ENCODE results near the gene ROM1.
"Not testable (repeated sequence)": the region's sequence is repeated elsewhere in the genome, so short reads cannot be mapped to it uniquely, and the experiment has no call there.

ROM1 gene

DNA sequence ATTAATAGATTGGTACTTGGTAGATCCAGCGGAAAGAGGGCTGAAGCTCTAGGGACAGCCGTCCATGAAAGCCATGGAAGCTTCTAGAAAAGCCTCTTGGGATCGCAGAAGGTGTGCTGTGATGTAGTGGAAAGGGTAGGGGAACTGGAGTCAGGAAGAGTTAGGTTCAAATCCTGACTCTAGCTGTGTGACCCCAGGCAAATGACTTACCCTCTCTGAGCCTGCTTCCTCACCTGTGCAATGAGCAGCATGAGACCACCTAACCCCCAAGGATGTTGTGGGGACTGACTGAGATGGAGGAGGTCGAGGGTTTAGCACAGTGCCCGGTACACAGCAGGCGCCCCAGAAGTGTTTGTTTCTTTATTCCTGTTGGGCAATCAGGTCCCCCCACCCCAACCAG, 2.7 kb upstream of the ROM1 start:
- no peak for DNase-seq (ENCODE audit: low spot score)

DNA sequence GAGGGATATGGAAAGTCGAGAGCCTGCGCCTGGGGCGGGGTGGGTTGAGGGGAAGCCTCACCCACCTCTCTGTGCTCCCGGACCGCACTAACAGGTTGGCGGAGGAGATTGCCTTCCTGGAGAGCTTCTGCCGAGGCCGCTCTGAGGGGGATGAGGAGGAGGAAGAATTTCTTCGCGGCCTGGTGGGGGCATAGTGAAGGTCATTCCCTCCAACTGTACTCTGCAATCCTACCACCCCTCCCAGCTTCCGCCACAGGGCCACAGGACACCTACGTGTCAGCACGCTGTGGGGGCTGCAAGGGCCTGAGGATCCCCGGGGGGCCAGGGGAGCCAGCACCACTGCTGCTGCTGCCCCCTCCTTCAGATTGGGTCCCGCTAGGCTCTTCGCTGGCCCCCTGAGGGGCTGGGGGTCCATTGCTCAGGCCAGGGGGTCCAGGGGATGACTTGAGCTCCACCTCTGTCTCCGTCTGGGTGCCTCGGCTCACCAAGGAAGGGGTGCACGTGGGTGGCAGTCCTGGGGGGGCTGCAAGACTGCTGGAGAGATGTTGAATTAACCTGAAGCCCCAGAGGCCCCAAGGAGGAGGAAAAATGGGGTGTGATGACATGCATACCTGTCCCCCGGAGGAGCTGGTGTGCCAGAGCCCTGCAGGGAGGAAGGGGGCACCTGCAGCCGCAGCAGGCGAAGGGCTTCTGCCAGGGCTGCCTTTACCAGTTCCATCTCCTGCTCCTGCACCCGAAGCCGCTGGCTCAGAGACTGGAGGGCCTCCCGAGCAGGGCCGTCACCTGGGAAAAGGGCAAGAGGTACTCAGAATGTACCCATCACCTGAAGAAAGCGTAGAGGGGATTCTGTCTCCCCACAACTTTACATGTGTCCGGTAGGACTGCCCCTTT, 2.0 kb upstream of the ROM1 start:
- DNase-seq (ENCODE audit: low spot score) = no peak

DNA sequence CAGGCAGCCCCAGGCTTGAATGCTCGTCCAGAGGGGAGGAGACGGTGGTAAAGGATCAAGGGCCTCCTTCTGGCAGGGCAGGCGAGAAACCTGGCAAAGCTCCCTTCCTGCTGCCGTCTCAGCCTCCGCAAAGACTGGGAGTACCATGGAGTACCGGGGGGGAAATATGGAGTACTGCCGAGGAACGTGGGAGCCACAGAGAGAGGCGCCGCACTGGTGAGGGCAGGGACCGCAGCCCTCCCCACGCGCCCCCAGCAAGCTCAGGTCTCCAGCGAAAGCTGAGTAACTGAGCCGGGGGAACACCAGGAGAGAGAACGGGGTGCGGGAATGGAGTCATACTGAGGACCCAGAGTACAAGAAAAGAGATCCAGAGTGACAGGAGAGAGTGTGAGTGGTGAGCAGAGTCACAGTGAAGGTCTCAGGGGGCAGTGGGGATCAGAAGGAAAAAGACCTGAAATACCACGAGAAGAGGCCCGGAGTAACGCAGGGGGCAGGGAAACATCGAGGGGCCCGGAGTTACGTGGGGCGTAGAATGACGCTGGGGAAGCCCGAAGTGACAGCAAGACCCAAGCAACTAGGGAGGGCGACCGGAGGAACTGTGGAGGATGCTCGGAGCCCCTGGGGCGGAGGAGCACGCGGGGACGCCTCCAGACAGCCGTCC, 1.2 kb upstream of the ROM1 start:
- DNase-seq (ENCODE audit: low spot score) = peak; percentile 47

DNA sequence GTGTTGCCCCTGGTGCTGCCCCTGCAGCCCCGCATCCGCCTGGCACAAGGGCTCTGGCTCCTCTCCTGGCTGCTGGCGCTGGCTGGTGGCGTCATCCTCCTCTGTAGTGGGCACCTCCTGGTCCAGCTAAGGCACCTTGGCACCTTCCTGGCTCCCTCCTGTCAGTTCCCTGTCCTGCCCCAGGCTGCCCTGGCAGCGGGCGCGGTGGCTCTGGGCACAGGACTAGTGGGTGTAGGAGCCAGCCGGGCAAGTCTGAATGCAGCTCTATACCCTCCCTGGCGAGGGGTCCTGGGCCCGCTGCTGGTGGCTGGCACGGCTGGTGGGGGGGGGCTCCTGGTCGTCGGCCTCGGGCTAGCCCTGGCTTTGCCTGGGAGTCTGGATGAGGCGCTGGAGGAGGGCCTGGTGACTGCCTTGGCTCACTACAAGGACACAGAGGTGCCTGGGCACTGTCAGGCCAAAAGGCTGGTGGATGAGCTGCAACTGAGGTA, 278 bp downstream of the ROM1 start:
- DNase-seq (ENCODE audit: low spot score) = no peak

DNA sequence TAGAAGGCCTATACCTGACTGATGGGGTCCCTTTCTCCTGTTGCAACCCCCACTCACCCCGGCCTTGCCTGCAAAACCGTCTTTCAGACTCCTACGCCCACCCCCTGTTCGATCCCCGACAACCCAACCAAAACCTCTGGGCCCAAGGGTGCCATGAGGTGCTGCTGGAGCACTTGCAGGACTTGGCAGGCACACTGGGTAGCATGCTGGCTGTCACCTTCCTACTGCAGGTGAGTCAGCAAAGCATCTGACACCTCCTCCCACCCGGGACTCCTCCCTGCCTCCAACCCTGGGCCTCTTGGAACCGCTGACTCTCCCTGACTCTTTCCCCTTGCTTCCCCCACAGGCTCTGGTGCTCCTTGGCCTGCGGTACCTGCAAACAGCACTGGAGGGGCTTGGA, 1.2 kb downstream of the ROM1 start:
- DNase-seq (ENCODE audit: low spot score) = no peak

DNA sequence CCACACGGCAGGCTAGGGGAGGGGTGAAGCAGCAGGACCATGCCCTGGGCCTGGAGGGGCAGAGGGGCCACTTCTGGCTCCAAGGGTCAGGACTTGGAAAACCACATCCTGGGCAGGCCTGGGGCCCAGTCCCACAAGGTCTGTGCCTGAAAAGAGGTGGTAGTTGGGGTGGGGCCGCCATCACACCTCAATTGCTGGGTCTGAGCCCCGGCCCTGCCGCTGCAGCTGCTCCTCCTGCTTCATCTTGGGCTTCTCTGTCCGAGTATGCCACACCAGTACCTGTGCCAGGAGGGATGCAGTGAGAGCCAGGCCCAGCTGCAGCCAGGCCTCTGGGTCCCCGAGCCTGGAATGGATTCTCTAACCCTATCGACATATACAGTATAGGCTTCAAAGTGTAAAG, 2.5 kb downstream of the ROM1 start:
- DNase-seq (ENCODE audit: low spot score) = no peak

DNA sequence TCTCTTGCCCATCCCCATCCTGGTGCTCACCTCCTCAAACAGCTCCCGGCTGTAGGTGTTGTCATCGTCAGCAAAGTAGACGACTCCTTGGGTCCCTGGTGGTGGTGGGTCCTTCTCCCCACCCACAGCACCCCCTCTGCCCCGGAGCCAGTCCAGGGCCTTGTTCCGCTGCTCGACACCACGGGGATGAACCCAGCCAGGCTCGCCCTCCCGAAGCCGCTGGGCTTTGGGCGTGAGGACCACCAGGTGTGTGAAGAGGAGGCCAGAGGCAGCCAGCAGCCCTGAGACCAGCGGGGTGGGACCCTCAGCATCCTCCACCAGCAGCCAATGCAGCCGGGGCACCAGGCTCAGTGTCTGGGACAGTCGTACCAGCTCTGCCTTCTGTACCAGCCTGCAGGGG, 3.9 kb downstream of the ROM1 start:
- not testable (repeated sequence) for DNase-seq (ENCODE audit: low spot score)

DNA sequence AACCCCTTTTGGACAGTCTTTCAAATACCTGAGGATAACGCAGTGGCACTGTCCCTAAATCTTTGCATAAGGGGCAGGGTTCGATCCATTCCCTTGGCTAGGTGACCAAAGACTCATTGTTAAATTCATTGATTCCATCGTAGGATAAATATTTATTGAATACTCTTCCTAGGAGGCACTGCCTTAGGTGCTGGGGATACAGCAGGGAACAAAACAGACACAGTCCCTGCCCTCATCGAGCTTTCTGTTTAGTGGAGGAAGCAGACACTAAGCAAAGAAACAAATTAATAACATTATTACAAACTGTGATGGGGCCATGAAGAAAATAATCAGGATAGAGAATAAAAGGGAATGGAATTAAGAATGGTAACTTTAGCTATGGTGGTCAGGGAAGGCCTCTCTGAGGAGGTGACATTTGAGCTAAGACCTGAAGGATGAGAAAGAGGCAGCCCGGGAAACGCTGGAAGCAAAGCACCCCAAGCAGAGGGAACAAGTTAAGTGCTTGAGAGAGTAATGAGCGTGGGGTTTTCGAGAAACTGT, 8.0 kb downstream of the ROM1 start:
- no peak for DNase-seq (ENCODE audit: low spot score)

DNA sequence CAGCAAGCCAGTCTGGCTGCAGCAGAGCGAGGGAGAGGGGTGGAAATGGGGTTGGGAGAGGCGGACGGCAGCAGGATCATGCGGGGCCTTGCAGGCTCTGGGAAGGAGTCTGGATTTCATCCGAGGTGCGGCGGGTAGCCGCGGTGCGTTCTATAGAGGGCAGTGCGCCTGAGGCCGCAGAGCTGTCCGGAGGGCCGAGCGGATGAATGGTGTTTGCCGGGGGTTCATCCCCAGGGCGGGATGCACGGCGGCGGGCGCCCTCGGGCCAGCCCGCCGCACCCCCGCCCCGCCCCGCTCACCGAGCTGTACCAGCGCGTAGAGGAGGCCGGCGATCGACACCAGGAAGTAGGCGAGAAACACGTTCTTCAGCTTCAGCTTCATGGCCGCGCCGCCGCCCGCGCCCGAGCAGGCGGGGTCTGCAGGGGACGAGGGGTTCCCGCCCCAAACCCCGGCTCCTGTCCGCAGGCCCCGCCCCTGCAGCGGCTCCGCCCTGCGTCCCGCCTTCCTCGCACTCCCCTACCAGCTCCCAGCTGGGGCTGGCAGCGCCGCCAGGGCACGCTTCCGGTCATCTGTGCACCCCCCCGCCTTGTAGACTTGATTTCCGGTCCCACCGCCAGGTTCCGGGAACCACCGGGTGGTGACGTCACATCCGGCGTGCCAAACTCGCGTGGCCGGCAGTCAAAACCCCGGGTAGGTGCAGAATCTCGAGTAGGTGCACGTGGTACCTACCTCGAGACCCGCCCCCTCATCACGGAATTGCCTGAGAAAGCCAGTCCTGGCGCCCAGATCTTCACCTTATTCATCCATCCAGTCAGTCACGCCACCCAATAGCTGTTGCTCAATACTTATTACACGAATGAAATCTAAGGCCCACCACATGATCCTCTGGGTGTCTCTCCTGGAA, 8.8 kb downstream of the ROM1 start, which contains the start of gene B3GAT3:
Gene B3GAT3 (minus strand): TSS at position 420 of the 904 bp plus-strand sequence. CDS start 39 bp downstream, at position 381.
- peak; percentile 99 for DNase-seq (ENCODE audit: low spot score)

DNA sequence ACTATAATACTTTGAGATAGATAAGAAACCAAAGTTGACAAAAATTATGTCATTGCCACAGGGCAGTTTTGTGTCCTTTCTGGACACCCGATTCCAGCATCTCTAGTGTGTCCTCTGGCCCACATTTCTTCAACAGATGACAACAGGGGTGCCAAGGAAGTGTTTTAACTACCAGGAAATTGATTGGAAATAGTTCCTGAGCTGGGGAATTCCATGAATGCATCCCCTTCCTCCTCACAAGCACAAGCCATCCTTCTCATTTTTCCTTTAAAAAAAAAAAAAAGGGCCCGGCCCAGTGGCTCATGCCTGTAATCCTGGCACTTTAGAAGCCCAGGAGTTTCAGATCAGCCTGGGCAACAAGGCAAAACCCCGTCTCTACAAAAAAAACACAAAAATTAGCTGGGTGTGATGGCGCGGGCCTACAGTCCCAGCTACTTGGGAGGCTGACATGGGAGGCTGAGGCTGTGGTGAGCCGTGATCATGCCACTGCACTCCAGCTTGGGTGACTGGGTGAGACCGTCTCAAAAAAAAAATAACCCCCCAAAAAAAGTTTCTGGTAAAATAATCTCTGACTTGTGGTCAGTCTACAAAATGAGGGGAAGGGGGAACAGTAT, 9.5 kb downstream of the ROM1 start:
- DNase-seq (ENCODE audit: low spot score) = no peak

DNA sequence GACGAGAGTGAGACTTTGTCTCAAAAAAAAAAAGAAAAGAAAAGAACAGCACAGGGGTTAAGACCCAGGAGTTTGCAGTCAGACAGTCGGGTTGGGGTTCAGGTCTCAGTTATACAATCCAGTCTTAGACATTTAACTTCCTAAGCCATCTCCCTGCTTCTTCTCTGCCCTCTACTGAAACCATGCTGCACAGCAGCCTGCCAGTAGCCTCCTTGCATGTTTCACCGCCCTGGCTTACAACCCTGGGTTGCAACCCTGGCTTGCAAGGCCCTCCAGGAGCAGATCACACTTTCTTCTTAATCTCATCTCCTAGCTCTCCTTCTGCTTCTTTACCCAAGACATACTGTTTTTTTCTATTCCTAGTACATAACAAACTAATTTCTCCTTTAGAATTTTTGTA, 14.7 kb downstream of the ROM1 start:
- DNase-seq (ENCODE audit: low spot score) = no peak

DNA sequence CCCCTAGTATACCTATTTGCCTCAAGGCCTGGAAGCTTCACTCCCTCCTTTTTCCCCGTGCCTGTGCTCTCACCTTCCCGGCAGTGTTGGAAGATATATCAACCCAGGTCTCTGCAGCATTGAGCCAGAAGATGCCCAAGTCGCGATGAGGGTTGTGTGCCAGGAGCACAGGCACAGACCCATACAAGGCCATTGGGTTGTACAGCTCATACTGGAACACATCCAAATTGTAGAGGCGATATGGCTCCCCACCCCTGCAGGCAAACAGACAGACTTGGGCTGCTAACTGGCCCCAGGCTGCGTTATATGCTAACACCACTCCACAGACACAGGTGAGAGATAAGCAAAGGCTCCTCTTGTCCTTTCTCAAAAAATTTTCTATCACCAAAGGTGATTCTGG, 19.4 kb downstream of the ROM1 start:
- DNase-seq (ENCODE audit: low spot score) = no peak

DNA sequence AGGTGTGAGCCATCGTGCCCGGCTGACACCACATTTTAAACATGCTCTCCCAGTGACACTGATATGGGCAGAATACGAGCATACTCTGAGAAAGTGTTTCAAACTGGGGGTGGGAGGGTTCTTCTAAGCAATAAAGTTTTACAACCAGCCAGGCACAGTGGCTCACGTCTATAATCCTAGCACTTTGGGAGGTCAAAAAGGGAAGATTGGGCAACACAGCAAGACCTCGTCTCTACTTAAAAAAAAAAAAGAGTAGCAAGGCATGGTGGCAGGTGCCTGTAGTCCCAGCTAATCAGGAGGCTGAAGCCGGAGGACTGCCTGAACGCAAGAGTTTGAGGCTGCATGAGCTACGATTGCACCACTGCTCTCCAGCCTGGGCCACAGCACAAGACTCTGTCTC, 31.2 kb downstream of the ROM1 start:
- DNase-seq (ENCODE audit: low spot score) = no peak

DNA sequence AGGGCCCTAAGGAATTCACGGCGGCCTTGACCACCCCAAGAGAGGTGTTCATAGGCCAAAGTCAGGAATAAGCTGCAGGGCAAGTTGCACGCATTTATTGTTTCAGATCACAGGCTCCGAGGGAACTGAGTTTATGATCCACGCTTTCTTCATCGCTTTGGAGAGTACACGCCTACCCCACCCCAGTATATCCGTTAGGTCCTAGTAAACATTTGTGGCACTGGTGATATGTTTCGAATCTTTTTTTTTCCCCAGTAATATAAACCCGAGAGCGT, 32.6 kb downstream of the ROM1 start:
- no peak for DNase-seq (ENCODE audit: low spot score)

DNA sequence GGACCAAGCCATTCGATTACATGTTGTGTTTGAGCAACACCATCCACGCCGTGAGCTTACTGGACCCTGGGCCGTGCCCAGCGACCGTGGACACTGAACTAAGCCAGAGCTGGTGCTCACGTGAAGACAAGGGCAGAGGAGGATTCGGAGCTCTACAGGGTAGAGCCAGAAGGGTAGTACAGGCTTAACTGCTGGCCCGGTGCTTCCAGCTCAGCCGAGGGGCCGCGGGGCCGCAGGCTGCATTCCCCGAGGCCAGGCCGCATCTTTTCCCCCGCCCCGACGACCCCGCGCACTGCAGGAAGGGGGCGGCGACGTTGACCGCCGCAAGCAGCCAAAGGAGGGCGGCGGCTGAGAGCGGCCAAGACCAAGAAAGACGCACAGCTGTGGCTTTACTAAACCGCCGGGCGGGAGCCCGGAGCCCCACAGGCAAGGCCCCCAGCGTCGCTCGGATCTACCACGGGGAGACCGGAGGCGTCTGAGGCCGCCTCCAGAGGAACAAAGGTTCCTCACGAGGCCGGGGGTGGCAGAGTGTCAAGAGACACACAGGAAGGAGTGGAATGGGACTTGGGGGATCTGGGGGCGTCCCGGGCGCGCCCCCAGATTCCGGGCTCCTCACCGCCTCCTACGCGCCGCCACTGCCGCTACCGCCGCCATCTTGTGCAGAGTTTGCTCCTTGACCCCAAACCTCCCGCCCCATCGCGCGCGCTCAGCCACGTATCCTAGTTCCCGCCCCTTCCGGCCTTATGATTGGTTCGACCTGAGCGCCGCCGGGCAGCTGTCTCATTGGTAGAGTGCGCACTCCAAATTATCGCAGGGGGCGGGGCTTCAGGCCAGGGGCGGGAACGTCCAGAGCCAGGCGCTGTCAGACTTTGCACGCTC, 33.1 kb downstream of the ROM1 start, which contains the start of gene GANAB:
Gene GANAB (minus strand): TSS at position 668 of the 879 bp plus-strand sequence. CDS start 14 bp downstream, at position 654.
- DNase-seq (ENCODE audit: low spot score) = peak; percentile 99

DNA sequence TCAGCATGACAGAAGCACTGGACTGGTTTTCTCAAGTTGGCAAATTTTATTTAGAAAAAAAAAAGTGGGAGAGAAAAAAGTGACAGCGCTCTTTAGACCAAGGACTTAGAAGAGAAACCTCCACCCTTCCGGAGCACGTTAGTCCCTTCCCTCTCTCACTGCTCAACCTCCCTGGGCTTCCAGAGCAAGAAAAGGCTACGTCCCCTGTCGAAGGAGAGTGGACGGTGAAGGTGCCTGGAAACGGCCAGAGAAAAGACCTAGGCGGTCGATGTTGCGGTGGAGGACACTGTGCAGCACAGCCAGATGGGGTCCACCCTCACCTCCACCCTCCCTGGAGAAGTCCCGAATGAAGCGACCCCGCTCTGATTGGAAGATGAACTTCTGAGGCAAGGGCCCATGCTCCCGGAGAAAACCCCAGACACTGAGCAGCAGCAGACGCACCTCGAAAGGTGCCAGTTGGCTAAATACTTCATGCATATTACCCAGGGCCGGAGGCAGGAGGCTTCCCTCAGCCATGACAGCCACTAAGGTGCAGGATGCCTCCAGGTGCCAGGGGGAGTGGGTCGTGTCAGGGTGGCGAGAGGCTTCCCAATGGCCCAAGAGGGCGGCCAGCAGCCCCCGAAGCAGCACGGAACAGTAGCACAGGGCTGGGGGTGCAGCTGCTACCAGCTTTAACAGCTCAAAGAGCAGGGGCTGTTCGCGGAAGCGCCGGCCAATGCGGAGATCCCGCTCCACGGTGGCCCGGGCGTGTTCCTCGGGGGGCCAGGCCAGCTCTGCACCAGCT, 34.0 kb downstream of the ROM1 start:
- no peak for DNase-seq (ENCODE audit: low spot score)

DNA sequence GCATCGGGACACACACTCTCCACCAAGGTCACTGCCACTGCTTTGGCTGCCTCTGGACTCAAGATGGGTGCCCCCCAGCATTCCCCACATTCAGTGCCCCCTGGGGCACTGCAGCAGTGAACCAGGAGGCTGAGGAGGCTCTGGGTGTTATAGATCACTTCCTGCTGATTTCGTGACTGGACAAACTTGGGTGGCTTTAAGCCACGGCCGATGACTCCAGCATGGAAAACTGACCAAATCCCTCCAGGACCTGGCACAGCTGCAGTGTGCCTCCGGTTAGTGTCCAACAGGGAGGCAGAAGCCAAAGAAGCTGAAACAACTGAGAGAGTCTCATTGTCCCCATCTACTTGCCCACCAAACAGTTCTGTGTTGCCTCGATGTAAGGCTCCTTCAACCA, 34.5 kb downstream of the ROM1 start:
- no peak for DNase-seq (ENCODE audit: low spot score)

DNA sequence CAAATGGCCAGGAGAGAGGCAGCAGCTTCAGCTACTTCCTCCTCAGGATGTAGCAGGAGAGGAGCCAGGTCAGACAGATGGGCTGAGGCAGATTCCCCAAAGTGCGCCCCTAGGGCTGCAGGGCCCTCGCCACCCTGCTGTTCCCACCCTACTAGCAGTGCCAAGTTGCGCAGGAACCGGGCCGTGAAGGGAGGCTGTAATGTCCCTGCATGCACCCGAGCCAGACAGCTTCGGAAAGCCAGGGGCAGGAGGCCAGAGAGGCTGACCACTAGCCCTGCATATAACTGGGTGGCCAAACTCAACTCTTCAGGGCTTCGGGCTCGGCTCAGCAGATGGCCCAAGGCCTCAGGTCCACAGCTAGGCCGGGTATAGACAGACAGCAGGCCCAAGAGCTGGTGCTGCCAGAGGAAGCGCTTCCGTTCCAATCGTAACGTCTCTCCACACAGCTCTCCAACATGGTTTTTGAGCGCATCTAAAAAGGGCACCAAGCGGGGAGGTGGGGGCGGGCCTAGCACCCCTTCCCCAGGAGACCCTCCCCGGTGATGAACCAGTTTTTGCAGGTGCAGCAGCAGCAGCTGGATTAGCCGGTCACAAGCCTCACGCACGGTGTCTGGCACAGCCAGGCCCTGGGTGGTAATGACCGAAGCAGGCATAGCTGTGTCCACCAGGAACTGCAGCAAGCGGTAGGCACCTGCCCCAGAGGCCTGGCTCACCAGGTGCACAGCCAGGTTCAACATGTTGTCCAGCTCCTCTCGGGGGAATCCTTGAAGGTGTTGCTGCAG, 35.3 kb downstream of the ROM1 start:
- DNase-seq (ENCODE audit: low spot score) = no peak

DNA sequence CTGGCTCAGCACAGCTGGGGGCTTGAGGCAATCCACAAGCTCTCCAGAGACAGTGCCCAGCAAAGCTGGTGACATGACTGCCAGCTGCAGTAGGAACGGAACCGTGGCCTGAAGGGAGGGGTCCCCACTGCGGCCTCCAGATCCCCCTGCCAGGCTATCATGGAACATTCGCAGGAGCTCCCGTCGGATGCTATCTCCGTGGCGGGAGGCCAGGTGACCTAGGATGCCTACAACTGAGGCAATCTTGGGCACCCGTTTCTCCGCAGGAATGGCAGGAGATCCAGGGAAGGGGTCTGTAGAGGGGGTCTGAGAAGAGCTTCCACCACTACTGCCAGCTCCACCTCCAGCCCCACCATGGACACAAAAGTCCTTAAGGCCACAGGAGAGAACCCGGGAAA, 35.9 kb downstream of the ROM1 start:
- no peak for DNase-seq (ENCODE audit: low spot score)
